Measurements from ENCODE around the gene C1QTNF12.
A peak's percentile ranks its signal among the peaks of the same experiment; 100 is the strongest.

The C1QTNF12 gene

DNA sequence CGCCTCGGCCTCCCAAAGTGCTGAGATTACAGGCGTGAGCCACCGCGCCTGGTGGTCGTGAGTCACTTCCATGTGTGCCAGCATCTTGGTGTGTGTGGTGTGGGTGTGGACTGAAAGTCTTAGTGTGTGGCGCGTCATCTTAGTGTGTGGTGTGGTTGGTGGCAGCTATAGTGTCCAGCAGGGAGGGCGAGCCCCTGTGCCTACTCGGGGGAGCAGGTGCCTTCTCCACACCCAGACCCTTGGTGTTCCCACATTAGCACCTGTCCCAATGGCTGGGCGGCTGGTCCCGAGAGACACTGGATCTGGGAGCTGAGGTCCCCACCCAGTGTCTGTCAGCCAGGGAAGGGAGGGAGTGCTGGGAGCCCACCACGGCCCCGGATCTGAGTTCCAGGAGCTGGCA is 36.5 kb upstream of the C1QTNF12 start:
- DNase-seq: no peak

DNA sequence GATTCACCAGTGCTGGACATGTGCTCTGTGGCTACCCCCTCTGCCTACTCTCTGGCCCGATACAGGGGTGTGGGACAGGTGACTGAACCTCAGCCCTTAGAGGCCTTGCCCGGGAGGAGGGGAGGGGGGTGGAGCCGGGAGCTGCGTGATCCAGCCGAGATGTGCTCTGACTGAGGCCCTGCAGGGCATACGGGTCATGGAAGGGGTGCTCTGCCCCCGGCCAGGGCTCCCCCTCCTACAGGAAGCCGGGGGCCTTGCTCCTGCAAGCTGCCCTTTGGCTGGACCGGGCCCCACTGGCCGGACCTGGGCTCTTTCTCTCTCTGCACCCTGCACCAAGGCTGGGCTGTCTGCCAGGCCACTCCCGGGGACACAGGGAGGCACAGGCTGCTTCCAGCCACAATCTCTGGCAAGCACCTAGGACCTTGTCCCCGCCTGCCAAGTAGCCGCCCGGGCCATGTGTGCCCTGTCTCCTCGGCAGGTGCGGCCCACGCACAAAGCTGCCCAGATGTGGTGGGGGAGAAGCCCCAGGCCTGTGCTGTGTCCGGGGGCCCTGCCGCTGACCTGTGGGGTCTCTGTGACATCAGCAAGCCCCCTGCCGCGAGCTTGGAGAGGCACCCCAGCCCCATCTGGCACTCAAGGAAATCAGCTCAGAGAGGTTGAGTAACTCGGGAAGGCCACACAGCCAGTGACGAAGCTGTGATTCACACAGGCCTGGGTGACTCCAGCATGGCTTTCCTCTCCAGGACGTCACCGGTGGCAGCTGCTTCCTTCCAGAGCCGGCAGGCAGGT is 35.2 kb upstream of the C1QTNF12 start:
- no peak for DNase-seq

DNA sequence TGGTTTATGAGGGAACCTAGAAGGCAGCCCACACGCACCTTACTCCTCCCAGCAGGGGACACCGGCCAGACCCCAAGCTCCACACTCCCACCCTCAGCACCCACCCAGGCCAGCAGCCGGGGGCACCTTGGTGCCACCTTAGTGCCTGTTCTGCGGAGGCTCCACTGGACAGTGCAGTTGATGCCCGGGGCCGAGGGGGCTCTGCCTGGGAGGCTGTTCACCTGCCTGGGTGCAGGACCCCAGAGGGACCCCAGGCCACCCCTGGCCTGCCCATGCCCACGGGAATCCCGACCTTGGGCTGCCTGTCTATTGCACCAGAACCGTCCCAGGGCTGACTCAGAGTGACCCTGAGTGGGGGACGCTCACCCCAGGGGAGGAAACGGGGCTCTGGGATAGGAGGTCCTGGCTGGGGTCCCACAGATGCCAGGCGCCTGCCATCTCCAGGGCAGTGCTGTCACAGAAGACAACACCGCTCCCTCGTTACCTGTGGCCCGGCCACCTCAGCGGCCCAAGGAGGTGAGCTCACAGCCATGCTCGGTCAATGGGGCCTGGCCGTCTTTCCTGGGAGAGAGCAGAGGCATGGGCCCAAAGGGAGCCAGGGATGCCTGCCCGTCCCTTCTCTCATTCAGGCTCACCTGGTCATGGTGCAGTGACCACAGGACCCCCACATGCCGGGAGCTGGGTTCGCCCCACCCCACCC is 34.4 kb upstream of the C1QTNF12 start:
- no peak for DNase-seq

DNA sequence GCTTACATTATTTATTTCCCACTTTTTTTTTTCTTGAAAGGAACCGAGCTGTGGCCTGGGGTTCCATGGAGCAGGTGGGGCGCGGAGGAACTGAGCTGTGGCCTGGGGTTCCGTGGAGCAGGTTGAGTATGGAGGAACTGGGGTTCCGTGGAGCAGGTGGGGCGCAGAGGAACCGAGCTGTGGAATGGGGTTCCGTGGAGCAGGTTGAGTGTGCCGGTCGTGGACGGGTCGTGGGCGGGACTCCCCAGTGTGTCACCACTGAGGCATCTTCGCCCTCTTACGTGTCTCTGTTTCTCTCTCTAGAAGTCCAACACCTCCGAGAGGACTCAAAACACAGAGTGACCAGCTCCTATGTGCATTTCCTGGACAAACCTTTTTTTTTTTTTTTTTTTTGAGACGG is 32.5 kb upstream of the C1QTNF12 start:
- DNase-seq: no peak

DNA sequence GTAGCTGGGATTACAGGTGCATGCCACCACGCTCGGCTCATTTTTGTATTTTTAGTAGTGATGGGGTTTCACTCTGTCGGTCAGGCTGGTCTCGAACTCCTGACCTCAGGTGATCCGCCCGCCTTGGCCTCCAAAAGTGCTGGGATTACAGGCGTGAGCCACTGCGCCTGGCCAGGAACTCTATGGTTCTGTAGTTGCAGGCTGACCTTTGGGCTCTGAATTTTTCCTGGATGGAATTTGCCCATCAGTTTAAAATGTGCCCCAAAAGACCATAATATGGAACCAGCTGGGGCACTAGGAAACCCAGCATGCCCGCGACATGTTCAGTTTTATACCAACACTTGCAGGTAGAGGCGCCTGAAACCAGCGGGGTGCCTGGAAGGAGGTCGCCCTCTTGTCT is 32.1 kb upstream of the C1QTNF12 start:
- DNase-seq: no peak

GRCh38 chr1:1275836-1276235 is 29.3 kb upstream of the C1QTNF12 start:
- no peak for DNase-seq

DNA sequence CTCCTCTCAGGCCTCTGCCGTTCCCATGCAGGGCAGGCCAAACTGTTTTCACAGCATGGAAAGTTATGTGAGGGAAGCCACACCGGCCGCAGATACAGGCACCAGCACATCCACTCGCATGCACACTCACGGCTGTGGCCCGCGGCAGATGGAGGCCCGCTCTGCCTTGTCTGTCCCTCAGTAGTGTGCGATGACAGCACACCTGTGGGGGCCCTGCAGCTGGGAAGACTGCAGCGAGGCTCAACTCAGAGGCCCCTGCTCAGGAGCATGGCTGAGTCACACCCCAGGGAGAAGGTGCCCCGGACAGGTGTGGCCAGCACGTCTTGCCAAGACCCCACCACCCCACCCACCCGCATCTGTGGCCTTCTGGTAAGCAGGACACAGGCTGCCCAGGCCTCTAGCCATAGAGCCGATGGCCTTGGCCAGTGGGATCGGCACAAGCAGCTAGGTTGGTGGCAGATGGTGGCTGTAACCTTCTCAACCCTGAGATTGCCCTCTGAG is 28.5 kb upstream of the C1QTNF12 start:
- DNase-seq: no peak

DNA sequence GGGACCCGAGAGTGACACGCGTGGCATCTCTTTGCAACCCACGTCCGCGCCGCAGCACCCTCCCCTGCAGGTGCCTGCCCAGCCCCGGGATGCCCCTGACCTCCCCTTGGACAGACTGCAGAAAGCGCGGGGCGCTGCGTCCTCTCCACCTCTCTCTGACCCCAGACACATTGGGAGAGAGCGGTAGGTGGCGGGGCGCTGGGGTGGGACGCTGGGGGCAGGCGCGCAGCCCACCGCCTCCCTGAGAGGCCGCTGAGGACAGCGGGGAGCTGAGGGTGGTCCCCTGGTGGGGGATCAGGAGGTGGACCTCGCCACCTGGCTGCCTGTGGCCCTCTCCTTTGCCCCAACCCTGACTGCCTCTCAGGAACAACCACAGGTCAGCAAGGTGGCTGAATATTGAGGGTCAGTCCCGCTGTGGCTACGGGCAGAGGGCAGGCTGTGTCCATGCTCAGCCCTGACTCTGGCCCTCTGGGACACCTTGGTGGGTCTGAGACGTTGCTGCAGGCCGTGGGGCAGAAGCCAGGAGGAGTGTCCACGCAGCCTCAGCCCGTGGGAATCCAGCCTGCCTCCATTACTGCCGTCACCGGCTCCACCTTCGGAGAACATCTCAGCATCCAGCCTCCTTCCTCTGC is 27.9 kb upstream of the C1QTNF12 start:
- peak in 4 of 51 donors; percentile 7 to 51 (median 28) for DNase-seq

- peak; percentile 53 to 97 (median 91) for DNase-seq
Measured at GRCh38 chr1:1273512-1274298, 27.2 kb upstream of the C1QTNF12 start, which contains the start of gene UBE2J2. UBE2J2 (minus strand) TSS chr1:1273854; CDS start chr1:1267992, 5,862 bp downstream.

DNA sequence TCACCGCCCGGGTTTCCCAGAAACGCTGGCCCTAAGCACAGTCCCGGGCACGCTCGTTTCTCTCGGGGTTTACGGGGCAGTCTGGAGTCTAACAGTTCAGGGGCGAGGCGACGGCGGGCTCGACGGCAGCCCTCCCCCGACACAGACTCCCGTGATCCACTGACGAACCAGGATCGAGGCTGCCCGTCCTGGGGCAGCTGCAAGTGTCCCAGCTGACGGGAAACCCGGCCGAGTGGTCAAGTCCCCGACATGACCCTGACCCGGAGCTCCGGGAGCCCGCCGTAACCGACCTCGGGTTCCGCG is 26.6 kb upstream of the C1QTNF12 start:
- peak in 1 of 51 donors; percentile 47 for DNase-seq

- no peak for DNase-seq
Measured at GRCh38 chr1:1272341-1273208, 26.1 kb upstream of the C1QTNF12 start.

- no peak for DNase-seq
Measured at GRCh38 chr1:1270813-1271212, 24.3 kb upstream of the C1QTNF12 start.

- DNase-seq: no peak
Measured at GRCh38 chr1:1268284-1268682, 21.8 kb upstream of the C1QTNF12 start.

- no peak for DNase-seq
Measured at GRCh38 chr1:1267488-1268283, 21.2 kb upstream of the C1QTNF12 start.

- no peak for DNase-seq
Measured at GRCh38 chr1:1264868-1265272, 18.3 kb upstream of the C1QTNF12 start.

- DNase-seq: no peak
Measured at GRCh38 chr1:1264026-1264425, 17.5 kb upstream of the C1QTNF12 start.

DNA sequence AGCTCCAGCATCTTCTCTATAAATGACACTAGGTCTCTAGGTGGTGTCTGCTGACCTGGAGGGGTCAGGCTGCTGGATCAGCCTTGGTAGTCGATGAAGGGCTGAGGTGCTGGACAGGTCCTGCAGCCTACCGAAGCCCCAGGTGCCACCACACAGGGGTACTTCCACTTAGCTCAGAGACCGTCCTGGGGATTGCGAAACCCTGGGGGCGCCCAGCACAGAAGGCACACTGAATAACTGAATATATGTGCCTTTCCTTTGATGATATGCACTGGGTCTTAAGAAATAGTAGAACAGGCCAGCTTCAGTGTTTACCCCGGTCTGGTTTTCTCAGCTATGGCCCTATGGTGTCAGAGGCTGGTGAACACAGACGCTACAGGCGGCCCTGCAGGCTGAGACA is 16.2 kb upstream of the C1QTNF12 start:
- no peak for DNase-seq

- no peak for DNase-seq
Measured at GRCh38 chr1:1262071-1262470, 15.5 kb upstream of the C1QTNF12 start.

DNA sequence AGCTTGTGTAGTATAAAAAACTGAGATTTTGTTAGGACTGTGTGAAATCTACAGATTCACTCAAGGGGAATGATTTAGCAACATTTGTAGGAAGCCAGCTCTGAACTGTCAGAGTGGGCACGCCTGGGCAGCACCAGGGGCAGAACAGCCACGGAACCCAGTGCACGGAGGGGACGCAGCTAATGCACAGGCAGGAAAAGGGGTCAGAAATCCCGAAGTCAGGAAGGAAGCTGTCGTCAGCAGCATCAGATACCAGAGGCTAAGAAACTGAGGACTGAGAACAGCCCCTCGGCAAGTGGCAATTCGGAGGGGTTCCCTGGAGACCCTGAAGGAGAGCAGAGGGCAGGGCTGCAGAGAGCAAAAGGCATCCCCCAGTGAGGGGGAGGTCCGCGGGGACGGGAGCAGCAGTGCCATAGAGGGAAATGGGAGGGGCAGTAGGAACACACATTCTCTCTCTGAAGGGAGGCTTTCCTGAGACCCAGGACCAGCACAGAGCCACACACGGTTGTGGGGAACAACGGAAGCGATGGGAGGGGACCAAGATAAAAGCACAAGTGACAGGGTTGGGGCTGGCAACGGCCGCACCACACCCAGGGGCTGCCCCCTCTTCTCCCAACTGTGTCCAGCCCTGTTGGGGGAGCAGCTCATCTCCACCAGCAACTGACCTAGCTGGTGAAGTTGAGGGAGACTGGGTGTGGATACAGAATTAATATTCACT is 14.5 kb upstream of the C1QTNF12 start:
- DNase-seq: no peak

Measured in hypothalamus (tissue), 51 donors.